ENCODE measurements around the gene TNFAIP8L3.

TNFAIP8L3 gene

DNA sequence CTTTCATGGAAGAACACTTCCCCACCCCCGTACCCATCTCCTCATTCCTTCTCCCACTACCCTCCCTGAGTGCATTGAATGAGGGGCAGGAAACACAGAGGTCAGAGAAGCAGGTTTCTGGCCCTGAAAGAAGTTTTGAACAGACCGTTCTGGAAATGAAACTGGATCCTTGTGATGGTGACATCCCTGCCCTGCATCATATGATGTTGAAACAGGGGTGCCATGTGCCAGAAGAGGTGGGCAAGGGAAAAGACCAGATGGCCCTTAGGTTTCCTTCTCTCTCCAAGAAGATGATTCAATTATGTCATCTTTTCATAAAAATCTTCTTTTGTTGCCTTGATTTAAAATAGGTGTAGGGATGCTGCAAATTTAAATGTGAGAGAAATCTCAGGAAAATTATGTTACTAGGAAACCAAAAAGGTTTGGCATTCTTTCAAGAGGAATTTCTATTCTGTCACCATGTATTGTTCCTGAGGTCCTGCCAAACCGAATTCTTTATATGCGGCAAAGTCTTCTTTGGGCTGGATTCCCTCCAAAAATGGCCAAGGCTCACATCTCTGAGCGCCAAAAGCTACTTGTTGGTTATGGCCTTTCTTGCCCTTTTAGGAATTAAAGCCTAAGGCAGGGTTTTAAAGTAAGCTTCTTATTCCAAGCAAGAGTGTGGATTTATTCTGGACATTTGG, 19.9 kb upstream of the TNFAIP8L3 start:
- DNase-seq = peak; percentile 30

DNA sequence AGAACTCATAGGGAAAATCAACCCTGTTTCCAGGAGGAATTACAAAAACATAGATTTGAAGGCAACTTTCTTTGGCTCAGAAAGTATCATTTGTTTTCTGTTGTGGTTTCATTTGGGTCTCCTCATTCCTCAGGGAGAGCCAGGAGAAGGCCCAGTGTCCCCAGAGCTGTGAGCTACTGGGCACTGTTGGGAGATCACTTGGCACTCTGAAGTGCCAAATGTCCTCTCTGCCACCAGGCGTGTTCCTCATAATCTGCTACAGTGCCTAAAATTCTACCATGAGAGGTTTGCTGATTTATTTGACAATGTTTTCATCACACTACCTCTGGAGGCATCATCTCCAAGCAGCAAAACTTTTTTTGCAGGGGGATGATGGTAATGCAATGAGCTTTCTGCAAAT, 17.4 kb upstream of the TNFAIP8L3 start:
- no peak for DNase-seq

DNA sequence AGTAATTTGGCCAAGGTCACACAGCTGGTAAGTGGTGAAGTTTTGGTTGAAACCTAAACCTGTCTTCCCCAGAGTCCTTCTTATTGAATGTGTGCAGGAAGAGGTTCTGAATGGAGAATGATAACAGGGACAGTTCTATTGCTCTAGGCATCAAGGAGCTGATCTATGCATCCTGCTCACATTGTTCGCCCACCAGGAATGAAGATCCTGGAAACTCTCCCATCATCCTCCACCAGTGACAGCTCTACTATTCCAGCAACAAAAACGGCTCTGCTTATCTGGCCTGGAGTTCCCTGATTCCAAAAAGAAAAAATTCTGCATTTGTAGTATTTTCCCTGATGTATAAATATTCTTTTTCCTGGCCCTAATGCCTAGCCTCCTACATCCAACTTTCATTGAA, 16.4 kb upstream of the TNFAIP8L3 start:
- DNase-seq = no peak

DNA sequence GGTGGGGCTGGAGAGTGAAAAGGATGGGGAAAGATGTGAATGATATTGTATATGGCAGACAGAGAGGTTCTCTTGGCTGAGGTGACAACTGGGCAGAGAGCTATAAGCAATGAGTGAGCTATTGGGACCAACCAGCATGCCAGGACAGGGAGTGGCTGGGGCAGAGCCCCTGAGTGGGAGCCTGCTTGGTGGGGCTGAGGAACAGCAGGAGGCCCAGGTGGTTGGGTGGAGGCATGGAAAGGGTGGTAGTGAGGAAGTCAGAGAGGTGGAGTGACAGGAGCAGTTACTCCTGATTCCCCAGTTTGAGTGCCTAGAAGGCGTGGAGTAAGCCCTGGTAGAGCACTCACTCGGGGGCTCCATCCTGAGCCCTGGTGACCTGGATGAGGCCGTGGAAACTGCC, 15.5 kb upstream of the TNFAIP8L3 start:
- no peak for DNase-seq

DNA sequence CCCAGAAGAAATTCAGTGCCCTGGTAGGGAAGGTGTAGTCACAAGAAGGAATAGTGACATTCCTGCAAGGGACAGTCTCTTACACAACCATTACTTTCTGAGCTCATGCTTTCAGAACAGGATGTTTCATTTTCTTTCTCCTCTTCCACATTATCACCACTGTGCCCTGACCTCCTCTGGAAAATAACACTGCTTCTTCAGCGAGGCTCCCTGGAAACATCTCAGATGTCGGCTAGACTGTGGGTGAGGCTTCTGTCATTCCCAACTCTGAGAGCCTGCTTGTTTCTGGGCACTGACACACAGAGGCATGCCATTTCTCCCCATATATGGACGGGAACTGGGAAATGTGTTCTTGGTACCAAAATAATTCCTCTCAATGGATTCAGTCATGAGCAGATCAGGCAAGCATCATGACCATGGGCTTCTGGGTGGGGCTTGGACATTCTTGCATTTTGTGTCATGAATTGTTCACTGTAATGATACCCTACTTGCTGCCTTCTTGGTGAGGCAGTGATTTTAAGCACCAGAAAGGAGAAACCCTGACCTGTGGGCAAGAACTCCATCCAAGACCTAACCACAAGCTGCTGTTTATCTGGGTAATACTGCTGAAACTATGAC, 14.3 kb upstream of the TNFAIP8L3 start:
- DNase-seq = peak; percentile 95

DNA sequence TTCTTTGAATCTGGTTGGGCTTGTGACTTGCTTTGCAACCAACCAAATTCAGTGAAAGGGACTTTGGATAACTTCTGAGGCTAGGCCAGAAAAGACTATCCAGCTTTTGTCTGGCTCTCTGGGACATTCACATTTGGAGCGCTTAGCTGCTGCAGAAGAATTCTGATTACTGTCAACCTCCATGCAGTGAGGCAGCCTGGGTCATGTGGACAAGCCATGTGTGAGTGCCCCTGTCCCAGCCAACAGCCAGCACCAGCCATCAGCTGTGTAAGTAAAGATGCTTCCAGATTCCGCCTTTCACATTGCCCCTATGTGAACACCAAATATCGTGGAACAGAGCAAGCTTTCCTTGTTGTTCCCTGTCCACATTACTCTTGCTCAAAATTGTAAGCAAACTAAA, 12.9 kb upstream of the TNFAIP8L3 start:
- DNase-seq = no peak

DNA sequence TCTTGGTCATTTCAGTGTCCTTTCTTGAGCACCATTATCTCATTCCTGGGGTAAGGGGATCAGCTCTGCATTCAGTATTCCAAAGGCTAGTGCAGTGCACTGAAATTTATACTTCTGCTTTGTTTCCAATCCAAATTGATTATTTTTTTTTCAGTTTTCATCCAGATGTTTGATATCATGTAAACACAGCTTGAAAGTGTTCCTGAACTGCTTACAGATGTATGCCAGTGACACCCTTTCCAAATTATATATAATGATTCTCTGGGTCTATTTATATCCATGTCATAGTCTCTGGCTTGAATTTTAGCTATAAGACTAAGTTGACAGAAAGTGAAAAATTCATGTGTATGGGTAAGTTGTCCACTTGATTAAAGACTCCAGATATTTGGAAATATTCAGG, 11.8 kb upstream of the TNFAIP8L3 start:
- no peak for DNase-seq

DNA sequence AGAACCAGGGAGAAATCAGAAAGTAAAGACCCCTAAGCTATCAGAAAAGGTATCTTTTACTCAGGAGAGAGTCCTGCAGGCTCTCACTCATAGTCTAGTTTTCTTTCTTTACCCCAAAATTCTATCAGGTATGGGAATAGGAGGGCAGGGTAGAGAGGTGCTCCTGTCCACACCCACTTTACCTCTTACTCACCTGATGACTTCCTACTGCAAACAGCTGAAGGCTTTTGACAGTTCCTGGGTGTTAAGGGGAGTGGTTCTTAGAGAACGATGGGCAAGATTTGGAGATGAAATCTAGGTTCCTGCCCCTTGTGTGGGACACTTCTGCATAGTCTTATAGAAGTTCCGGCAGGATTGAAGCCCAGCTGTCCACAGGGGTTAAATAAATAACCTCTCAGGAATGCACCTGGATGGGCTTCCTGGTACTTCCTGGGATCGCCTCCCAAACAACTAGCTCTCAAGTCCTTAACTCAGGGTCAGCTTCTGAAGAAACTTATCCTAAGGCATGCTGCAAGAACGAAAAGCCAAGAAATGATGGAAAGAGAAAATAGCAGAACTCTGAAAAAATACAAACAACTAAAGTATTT, 10.8 kb upstream of the TNFAIP8L3 start:
- DNase-seq = no peak

DNA sequence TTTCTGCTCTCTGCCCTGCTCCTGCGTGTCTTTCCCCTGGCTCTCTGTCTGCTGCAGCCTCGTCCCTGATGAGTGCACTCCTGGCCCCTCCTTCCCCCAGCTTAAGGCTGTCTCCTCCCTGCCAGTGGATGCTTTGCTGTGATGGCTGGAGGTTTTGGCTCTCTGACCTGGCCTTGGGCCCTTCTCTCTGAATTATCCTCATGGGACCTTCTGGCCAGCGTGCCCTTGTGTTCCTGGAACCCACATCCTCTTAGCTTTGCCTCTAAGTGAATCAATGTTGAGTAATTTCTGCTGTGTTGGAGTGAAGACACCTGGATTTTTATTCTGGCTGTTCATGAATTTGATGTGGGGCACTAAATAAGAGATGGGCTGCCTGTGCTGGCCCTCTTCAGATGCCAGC, 9.8 kb upstream of the TNFAIP8L3 start:
- peak; percentile 97 for DNase-seq

DNA sequence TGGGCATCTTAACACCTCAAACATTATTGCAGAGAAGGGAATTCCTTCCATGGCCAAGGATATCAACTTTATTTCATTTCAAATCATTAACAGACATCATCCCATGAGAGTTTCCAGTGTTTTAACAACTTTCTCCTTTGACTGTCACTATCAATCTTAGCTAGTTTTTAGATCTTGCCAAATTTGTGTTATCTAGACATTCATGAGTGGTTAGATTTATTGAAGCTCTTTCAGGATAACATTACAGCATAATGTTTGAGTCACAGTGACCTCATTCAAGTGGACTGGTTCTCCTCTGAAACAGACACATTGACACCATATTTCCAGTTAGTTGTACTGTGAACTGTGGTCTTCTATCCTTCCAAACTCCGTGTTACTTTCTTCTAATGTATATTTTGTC, 8.6 kb upstream of the TNFAIP8L3 start:
- peak; percentile 90 for DNase-seq

DNA sequence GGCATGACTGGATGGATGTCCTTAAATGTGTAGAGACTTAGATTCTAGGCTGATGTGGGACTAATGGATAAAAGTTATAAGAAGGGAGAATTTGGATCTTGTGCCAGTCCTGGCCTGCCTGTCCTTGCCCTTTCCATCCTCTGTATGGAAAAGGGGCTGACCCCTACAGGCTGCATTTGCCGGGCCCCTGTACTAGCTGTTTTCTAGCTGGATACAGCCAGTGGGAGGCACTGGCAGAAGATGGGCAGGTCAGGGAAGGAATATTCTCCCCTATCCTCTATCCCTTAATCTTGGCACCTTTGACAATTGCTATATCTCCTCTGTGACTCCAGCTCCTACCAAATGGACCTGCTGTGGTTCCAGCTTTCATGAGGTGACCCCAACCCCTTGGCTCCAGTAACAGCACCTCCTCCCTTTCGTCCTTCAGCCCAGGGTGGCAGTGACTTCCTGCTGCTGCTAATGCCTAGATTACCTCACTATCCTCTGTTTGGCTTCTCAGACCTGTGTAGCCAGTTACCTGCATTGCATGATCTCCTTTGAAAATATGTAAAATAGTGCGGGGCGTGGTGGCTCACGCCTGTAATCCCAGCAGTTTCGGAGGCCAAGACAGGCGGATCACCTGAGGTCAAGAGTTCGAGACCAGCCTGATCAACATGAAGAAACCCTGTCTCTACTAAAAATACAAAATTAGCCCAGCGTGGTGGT, 6.2 kb upstream of the TNFAIP8L3 start:
- DNase-seq = no peak

DNA sequence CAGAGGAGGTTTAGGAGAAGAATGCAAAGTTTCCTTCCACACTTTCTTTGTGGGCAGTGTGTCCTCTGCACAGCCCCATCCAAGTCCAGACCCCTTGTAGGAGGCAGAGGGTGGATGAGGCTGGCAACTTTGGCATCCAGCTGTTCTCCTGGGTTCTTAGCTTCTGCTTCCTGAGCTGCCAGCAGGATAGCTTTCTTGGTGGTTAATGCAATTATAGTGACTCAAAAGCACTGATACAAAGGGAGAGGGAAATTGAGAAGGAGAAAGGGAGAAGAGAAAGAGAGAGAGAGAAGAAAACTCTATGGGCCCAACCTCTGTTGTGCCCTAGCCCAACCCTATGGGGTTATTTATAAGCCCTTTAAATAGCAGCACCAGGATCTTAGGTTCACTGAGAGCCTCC, 4.5 kb upstream of the TNFAIP8L3 start:
- DNase-seq = no peak

DNA sequence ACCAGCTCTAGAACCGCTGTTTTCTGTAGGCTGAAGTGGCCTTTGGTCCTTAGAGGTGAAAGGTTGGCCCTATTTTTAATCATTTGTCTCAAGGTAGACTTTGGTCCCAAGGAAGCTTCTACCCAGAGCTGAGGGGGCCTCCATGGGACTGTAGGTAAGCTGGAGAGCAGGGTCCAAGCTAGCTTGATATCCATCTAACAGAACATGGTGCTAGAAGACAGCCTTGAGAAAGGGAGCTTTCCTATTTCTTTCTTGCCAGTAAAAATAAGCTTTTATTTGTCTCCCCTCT, 3.6 kb upstream of the TNFAIP8L3 start:
- DNase-seq = no peak

DNA sequence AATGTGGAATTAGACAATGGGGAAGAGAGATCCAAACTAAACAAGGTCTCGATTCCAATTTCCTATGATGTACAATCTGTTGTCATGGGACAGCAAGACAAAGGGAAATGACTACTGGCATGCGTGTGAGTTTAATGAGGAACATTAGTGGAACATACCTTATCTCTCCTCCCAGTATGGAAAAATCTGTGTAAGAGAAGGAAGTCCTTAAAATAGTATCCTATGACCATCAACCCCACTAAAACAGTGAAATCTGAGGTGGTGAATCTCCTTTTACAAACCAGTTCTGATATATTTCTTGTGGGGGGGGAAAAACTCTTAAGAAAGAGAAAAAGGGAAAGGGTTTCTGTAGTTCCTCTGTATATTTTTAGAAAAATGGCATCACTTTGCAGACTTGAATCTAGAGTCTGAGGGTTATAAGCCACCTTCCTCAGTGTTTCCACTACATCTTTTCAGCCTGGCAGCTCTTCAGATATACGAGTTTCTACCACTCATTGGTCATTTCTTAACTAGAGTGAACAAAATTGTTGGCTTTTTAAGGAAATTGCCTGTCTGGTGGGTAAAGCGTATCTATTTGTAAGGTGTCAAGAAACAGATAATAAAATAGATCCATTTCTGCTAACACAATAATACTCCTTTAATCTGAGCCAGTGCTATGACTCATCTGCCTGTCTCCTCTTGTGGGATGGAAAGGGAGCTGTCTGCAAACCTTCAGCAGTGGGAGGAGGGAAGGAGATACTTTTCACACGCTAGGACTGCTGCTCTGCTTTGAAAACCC, 3.0 kb upstream of the TNFAIP8L3 start:
- peak; percentile 60 for DNase-seq

DNA sequence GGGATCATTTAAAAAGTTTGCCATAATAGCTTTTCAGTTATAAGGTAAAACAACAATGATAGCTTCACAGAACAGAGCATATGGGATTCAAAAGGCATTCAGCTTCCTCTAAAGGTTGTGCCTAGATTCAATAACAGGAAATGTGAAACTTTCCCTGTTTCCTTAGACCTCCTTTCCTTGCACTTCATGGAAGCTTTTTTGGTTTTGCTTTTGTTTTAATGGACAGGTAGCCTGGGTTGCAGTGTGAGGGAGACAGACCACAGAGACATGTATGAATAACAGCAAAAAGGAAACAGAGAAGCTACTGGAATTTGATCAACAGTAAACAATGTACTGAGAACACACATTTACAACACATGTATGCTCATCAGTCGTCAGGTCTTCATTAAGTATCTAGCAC, 2.3 kb upstream of the TNFAIP8L3 start:
- DNase-seq = no peak

DNA sequence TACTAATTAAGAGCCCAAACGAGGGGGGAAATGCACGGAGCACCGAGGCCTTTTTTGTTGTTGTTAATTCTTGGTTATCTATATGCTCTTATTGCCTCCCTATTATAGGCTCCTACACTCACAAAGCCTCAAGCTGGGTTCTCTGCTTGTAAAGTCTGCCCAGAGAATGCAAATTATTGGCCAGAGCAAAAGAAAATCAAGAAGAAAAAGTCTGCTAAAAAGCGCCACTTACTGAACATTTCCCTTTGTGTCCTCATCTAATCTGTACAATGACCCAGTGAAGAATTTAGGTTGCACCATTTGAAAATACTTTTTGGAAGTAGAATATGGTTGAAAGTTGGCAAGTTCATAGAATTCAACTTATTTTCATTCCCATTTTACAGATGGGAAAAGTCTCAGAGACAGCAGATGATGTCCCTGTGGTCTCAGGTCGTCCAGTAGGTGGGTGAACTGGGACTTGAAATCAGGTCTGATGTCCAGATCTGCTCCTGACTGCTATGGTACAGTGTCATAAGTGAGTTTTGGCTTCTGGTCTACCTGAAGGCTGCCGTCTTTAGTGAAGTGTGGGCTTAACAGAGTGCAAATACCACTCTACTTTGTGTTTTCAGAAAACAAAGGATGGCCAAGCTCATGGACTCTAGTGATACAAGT, 1.1 kb upstream of the TNFAIP8L3 start:
- DNase-seq = no peak

DNA sequence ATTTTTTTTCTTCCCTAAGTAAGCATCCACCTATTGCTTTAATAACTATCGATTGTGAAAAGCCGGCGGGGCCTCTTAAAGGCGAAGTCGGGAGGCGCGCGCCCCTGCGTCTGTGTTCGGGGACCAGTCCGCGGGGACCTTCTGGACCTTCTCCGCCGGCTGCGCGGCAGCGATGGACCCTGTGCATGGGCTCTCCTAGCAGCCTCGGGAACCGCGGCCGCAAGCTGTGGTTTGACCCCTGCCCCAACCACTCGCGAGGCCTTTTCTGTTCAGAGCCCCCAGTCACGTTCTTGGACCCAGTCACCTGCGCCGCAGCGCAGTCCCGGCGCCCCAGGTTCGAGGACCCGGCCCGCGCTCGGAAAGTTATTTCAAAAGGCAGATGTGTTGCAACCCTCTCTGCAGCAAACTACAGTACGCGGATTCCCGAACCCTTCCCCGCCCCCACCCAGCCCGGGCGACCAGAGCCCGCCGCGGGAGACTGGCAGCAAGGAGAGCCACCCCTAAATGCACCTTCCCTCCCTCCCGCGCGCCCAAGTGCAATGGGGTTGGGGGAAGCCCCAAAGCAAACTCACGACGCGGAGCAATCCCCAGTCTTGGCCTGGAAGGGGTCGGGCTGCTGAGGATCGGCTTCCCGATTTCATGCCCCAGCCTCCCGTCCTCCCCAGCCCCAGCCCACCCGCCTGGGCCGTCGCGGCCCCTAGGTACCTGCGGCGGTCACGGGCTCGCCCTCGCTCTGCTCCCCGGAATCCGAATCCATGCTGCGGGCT, 684 bp downstream of the TNFAIP8L3 start:
- DNase-seq = peak; percentile 53

DNA sequence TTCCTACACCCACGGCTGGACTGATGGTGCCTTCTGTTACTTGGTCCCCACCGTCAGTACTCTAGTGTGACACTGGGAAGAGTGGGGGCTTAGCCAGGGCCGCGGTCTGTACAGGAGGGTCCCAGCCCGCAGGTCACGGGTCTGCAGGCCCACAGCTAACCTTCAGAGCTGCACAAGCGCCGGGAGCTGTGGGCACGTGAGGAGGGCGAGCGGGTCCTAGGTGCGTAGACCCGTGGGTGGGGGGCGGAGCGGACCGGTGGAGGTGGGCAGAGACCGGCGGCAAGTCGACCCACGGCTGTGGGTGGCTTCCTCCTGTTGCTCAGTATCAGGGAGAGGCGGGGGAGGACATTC, 1.2 kb downstream of the TNFAIP8L3 start:
- no peak for DNase-seq

DNA sequence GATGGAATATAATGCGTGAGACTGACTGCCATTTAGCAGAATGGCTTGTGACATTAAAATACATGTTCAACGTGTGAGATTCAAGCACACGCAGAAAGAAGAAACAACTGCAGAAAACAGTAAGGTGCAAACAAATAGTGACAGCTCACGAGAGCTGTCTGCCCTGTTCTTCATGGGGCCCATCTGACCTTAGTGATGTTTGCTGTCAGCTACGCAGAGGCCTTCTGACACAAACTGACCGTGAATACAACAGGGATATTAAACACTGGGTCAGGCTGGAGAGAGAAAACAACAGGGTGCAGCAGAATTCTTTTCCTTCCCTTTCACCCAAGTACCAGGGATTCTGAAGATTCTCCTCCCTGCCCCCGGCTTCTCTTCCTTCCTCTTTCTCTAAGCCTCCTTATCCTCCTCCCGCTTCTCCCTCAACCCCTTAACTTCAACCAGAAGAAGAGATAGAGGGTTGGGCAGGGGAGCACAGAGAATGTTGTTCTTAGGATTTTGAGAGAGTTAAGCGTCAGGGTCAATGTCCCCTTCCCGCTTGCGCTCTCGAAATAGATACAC, 2.1 kb downstream of the TNFAIP8L3 start:
- no peak for DNase-seq

DNA sequence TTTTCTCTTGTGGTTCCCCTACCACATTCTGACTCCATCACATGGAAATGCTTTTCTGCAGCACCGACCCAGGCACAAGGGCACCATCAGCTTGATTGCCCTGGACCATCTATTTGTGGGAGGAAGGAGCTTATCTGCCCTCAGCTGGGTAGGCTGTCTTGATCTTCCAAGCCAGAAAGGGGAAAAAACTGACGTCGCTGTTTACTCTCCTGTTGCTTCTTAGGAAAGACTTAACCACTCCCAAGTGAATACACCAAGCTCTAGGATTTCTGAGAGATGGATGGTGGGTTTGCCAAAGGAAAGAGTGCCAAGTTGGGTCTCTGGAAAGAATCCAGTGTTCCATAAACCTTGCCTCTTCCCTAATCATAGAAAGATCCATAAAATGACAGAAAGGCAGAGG, 4.0 kb downstream of the TNFAIP8L3 start:
- no peak for DNase-seq

DNA sequence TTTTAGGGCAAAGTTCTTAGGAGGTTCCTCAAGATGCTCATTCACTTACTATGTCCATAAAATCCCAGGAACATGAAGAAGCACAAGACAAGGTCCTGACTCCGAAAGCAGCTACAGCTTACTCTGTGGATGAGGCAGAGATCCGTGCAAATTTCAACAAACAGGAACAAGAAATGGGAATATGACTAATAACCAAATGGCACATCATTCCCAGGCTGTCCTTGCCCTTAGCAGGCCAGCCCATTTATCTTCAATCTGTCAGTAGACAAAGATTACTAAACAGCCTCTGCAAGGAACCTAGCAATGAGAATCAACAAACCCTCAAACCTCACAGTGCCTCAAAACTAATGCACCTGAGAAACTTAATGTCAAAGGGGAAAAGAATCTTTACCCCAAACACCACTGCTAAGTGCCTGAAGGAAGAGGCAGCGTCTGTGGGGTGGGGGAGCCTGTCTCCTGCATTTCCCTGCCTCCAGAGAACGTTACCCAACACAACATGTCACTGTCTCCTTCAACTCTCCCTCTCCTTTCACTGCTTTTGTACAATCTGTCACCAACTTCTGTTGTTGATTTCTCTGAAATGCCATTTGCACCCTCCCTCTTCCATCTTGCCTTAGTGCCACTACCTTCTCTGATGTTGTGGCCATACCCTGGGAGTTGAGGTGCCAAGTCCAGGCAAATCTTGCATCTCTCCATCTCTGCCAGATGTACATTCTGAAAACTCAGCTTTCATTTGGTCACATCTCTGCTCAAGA, 4.8 kb downstream of the TNFAIP8L3 start:
- DNase-seq = peak; percentile 88
